Progenitor cell of endocrine pancreas (in vitro differentiated cells): ENCODE data around the gene ZFHX3. TPM values are rescaled to one million over a fixed set of nuclear protein-coding genes. Genes with fewer than 3 reads are reported as not detected.

Experiments used
- DNase-seq: peaks from one replicate; pipeline ENCODE4 v3.0.0; 2021; ENCODE audit warnings: low spot score; ENCODE audit not compliant: unreplicated experiment
- H3K27ac Mint-ChIP-seq: 2 replicates; pipeline ENCODE4 v1.8.0; 2021; ENCODE audit warnings: mild to moderate bottlenecking, moderate library complexity, mixed read lengths
- H3K27me3 Mint-ChIP-seq: 2 replicates; pipeline ENCODE4 v1.8.0; 2021; ENCODE audit warnings: mixed read lengths
- H3K36me3 Mint-ChIP-seq: 2 replicates; pipeline ENCODE4 v1.8.0; 2022; ENCODE audit warnings: mixed read lengths; ENCODE audit not compliant: insufficient read depth
- H3K4me1 Mint-ChIP-seq: 2 replicates; pipeline ENCODE4 v1.8.0; 2021; ENCODE audit warnings: low read depth, mixed read lengths
- H3K4me3 Mint-ChIP-seq: 2 replicates; pipeline ENCODE4 v1.8.0; 2021; ENCODE audit warnings: low read depth, mild to moderate bottlenecking, moderate library complexity, mixed read lengths
- H3K9me3 Mint-ChIP-seq: 2 replicates; pipeline ENCODE4 v1.8.0; 2021; ENCODE audit warnings: low read depth, mixed read lengths
- total RNA-seq: library from RNA; stranded (reverse); gene quantifications from 2 replicates; pipeline ENCODE4 v1.2.1, GENCODE V29; 2021
- TF ChIP-seq, protein P1 (sequence below): fragments of 200-600 bp; sonication (generic); IDR thresholded peaks from one replicate; pipeline ENCODE4 v1.5.0; 2021; ENCODE audit warnings: antibody characterized with exemption, mild to moderate bottlenecking; ENCODE audit not compliant: unreplicated experiment

ZFHX3 gene
- total RNA-seq, 1 donor from 2014 or later, result 54.0 TPM

GRCh38 chr16:73054125-73054484 lies 6.2 kb upstream of the ZFHX3 start:
- Mint-ChIP-seq H3K4me3 (no peak overlapping the region), H3K27ac (no peak overlapping the region), H3K27me3 (no peaks in the 10 kb centered on the region), H3K9me3 (no peaks in the 10 kb centered on the region), H3K36me3 (no peaks in the 10 kb centered on the region), H3K4me1 (peaks cover 25% of the 10 kb centered on the region)
- DNase-seq, result no peak
- TF ChIP-seq, protein P1, sequence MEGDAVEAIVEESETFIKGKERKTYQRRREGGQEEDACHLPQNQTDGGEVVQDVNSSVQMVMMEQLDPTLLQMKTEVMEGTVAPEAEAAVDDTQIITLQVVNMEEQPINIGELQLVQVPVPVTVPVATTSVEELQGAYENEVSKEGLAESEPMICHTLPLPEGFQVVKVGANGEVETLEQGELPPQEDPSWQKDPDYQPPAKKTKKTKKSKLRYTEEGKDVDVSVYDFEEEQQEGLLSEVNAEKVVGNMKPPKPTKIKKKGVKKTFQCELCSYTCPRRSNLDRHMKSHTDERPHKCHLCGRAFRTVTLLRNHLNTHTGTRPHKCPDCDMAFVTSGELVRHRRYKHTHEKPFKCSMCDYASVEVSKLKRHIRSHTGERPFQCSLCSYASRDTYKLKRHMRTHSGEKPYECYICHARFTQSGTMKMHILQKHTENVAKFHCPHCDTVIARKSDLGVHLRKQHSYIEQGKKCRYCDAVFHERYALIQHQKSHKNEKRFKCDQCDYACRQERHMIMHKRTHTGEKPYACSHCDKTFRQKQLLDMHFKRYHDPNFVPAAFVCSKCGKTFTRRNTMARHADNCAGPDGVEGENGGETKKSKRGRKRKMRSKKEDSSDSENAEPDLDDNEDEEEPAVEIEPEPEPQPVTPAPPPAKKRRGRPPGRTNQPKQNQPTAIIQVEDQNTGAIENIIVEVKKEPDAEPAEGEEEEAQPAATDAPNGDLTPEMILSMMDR, result no peak

- DNase-seq, result no peak
- H3K27ac Mint-ChIP-seq, result no peak overlapping the region
- peak overlapping the region; percentile 57 for H3K4me3 Mint-ChIP-seq
- no peaks in the 10 kb centered on the region for H3K27me3 Mint-ChIP-seq
- no peaks in the 10 kb centered on the region for H3K36me3 Mint-ChIP-seq
- no peaks in the 10 kb centered on the region for H3K9me3 Mint-ChIP-seq
- peaks cover 28% of the 10 kb centered on the region for H3K4me1 Mint-ChIP-seq
- TF ChIP-seq, protein P1, result no peak
Observed at GRCh38 chr16:73053364-73054124, 5.6 kb upstream of the ZFHX3 start.

- no peak overlapping the region for H3K27ac Mint-ChIP-seq
- DNase-seq, result no peak
Observed at GRCh38 chr16:73053038-73053363, 5.1 kb upstream of the ZFHX3 start.

DNA sequence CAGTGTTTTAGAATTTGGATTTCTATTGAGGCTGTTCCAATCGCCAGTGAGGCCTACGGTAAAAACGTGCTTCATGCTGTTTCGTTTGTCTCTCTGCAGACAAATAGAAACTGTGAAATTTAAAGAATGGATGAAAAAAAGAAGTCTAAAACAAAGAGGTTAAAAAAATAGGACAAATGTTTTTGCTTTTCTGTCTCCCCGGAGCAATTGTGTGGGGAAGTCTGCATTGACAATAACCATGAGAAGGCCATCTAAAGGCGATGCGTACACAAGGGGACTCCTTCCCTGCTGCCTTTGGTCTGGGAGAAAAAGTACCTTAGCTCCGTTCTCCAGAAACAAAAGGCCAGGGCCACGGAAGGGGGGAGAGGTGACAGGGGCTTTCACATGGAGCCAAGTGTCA lies 4.6 kb upstream of the ZFHX3 start:
- Mint-ChIP-seq H3K36me3 (no peaks in the 10 kb centered on the region), H3K9me3 (no peaks in the 10 kb centered on the region), H3K4me3 (no peak overlapping the region), H3K4me1 (peaks cover 30% of the 10 kb centered on the region), H3K27ac (no peak overlapping the region), H3K27me3 (no peaks in the 10 kb centered on the region)
- TF ChIP-seq, protein P1, result no peak
- DNase-seq, result no peak

More at GRCh38 chr16:73053038-73053363, 5.1 kb upstream of the ZFHX3 start:
- no peaks in the 10 kb centered on the region for H3K36me3 Mint-ChIP-seq
- no peaks in the 10 kb centered on the region for H3K27me3 Mint-ChIP-seq
- no peak overlapping the region for H3K4me3 Mint-ChIP-seq
- peaks cover 30% of the 10 kb centered on the region for H3K4me1 Mint-ChIP-seq
- TF ChIP-seq, protein P1, result no peak
- H3K9me3 Mint-ChIP-seq, result no peaks in the 10 kb centered on the region

DNA sequence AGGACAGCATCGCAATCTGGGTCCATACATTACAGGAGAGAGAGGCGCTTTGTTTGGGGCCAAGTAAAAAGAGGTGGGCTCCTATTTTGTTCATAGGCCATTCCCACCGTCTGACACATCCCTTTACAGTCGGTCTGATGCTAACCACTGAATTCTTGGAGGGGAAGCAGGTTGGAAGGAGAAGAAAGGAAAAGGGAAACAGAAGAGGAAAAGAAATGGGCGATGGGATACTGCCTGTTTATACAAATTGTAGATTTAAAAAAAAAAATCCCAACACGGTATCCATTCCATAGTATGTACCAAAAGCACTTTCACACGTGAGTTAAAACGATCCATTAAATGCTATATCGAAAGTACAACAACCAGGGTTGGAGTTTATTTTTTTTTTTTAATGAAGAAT lies 4.0 kb upstream of the ZFHX3 start:
- H3K27ac Mint-ChIP-seq, result no peak overlapping the region
- no peaks in the 10 kb centered on the region for H3K27me3 Mint-ChIP-seq
- no peaks in the 10 kb centered on the region for H3K9me3 Mint-ChIP-seq
- TF ChIP-seq, protein P1, result no peak
- no peak for DNase-seq
- H3K4me3 Mint-ChIP-seq, result no peak overlapping the region
- no peaks in the 10 kb centered on the region for H3K36me3 Mint-ChIP-seq
- H3K4me1 Mint-ChIP-seq, result peaks cover 33% of the 10 kb centered on the region
